Chondrocyte (in vitro differentiated cells): ENCODE results near the gene INTS6. TPM values are rescaled to one million over a fixed set of nuclear protein-coding genes. Genes with fewer than 3 reads are reported as not detected.

Experiments used
- DNase-seq: peaks from one replicate; pipeline ENCODE4 v3.0.0; 2021; ENCODE audit warnings: mixed read lengths, low spot score
- H3K27ac Mint-ChIP-seq: one replicate; pipeline ENCODE4 v1.8.0; 2021; ENCODE audit warnings: mild to moderate bottlenecking, moderate library complexity, mixed read lengths; ENCODE audit not compliant: unreplicated experiment
- H3K27me3 Mint-ChIP-seq: 2 replicates; pipeline ENCODE4 v1.8.0; 2021; ENCODE audit warnings: low read depth, mixed read lengths
- H3K36me3 Mint-ChIP-seq: 2 replicates; pipeline ENCODE4 v1.8.0; 2021; ENCODE audit warnings: low read depth, mixed read lengths
- H3K4me1 Mint-ChIP-seq: 2 replicates; pipeline ENCODE4 v1.8.0; 2021; ENCODE audit warnings: low read depth, mild to moderate bottlenecking, mixed read lengths
- H3K4me3 Mint-ChIP-seq: one replicate; pipeline ENCODE4 v1.8.0; 2021; ENCODE audit warnings: mild to moderate bottlenecking, moderate library complexity, mixed read lengths; ENCODE audit not compliant: unreplicated experiment
- H3K9me3 Mint-ChIP-seq: 2 replicates; pipeline ENCODE4 v1.8.0; 2021; ENCODE audit warnings: low read depth, mixed read lengths
- total RNA-seq: library from RNA; stranded (reverse); gene quantifications from 3 replicates; pipeline ENCODE4 v1.2.1, GENCODE V29; 2021
- TF ChIP-seq, protein P1 (sequence below): fragments of 200-600 bp; sonication (generic); IDR thresholded peaks from 2 replicates; pipeline ENCODE4 v1.5.0; 2021; ENCODE audit warnings: antibody characterized with exemption, mild to moderate bottlenecking, moderate library complexity

Gene INTS6
- total RNA-seq, 1 donor from 2014 or later = 25.6 TPM

DNA sequence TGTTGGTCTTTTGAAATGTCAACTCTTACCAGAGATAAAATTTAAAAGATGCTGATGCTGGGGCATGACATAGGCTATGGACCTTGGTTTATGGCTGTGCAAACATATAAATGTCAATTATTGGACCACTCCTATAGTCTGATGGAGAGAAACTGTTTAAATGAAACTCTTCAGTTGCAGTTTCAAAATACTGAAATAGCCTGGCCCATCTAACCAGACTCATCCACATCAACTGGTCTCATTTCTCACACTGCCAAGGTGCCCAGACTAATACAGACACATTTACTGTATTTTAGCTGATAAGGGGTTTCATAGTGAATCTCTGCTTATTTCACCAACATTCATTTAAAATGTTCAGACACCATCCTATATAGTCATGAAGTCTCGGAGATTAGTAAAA is 93.5 kb downstream of the INTS6 start:
- Mint-ChIP-seq H3K9me3 (no peaks in the 10 kb centered on the region), H3K4me1 (peaks cover 6% of the 10 kb centered on the region), H3K27me3 (no peaks in the 10 kb centered on the region), H3K4me3 (no peak overlapping the region), H3K27ac (no peak overlapping the region), H3K36me3 (peaks cover 19% of the 10 kb centered on the region)
- no peak for DNase-seq
- TF ChIP-seq, protein P1, sequence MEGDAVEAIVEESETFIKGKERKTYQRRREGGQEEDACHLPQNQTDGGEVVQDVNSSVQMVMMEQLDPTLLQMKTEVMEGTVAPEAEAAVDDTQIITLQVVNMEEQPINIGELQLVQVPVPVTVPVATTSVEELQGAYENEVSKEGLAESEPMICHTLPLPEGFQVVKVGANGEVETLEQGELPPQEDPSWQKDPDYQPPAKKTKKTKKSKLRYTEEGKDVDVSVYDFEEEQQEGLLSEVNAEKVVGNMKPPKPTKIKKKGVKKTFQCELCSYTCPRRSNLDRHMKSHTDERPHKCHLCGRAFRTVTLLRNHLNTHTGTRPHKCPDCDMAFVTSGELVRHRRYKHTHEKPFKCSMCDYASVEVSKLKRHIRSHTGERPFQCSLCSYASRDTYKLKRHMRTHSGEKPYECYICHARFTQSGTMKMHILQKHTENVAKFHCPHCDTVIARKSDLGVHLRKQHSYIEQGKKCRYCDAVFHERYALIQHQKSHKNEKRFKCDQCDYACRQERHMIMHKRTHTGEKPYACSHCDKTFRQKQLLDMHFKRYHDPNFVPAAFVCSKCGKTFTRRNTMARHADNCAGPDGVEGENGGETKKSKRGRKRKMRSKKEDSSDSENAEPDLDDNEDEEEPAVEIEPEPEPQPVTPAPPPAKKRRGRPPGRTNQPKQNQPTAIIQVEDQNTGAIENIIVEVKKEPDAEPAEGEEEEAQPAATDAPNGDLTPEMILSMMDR = no peak

DNA sequence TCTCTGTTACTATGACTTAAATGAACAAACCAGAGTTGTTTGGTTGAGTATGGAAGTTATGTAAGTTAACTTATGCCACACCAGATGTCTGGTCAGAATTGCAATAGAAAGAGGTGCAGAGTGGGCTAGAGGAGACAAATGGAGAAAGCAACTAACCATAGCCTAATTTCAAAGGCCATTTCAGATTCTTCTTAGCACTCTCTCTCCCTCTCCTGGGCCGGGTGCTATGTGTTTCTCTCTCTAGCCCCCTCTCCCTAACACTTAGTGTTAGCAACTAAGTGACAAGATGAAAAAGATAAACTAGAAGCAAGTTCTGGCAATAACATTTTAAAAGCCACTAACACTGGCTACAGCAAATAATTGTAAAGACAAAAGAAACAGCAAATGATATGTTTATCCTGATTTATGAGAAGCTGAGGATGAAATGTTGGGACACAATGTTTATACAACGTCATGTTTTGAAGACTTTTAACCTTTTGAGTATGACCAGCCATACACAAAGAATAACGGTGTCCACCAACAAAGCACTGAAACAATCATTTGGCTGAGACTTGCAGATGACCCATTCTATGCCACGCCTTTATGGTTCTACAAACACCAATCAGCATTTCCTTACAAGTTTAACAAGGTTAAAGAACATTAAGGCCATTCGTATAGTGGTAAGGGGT is 94.8 kb downstream of the INTS6 start:
- no peak for DNase-seq
- Mint-ChIP-seq H3K27ac (no peak overlapping the region), H3K27me3 (no peaks in the 10 kb centered on the region), H3K9me3 (no peaks in the 10 kb centered on the region), H3K36me3 (peaks cover 15% of the 10 kb centered on the region), H3K4me1 (peaks cover 13% of the 10 kb centered on the region), H3K4me3 (no peak overlapping the region)
- TF ChIP-seq, protein P1 = no peak

DNA sequence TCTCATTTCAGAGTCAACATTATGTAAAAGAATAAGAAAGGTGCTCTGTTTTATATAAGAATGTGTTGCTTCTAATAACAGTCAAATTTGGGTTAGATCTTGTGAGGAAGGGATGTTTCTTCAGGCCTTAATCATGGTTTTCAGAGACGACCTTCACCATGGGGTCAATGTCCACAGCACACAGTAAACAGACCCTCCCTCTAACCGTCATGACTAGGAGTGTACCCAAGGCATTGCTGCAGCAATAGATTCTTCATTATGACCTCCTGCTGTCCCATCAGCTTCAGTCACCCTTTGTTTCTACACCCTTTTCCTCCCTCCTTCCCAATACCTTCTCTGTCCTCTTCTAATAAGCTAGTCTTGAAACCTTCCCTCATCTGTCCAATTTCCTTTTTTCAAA is 97.6 kb downstream of the INTS6 start:
- DNase-seq = no peak
- H3K9me3 Mint-ChIP-seq = no peaks in the 10 kb centered on the region
- H3K4me1 Mint-ChIP-seq = peaks cover 8% of the 10 kb centered on the region
- TF ChIP-seq, protein P1 = no peak
- H3K27me3 Mint-ChIP-seq = no peaks in the 10 kb centered on the region
- H3K4me3 Mint-ChIP-seq = no peak overlapping the region
- H3K36me3 Mint-ChIP-seq = peaks cover 1% of the 10 kb centered on the region
- no peak overlapping the region for H3K27ac Mint-ChIP-seq

DNA sequence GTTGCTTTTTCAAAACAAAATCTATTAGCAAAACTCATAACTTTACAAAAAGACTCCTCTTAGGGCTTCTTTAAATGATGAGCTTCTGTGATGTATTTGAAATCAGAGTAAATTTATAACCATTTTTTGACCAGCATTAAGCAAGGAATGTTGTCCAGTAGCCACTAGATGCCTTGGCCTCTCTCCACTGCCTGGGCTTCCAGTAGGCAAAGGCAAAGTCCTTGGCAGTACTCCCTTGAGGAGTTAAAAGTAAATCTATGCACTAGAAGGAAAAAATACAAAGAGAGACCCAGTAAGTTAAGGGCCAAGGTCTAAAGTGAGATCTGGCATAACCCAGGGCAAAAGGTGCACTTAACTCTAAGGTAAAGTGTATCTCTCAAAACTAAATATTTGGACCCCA is 103.8 kb downstream of the INTS6 start:
- TF ChIP-seq, protein P1 = no peak
- Mint-ChIP-seq H3K36me3 (peaks cover 2% of the 10 kb centered on the region), H3K27ac (no peak overlapping the region), H3K4me1 (peaks cover 8% of the 10 kb centered on the region), H3K9me3 (no peaks in the 10 kb centered on the region), H3K4me3 (no peak overlapping the region), H3K27me3 (no peaks in the 10 kb centered on the region)
- no peak for DNase-seq

DNA sequence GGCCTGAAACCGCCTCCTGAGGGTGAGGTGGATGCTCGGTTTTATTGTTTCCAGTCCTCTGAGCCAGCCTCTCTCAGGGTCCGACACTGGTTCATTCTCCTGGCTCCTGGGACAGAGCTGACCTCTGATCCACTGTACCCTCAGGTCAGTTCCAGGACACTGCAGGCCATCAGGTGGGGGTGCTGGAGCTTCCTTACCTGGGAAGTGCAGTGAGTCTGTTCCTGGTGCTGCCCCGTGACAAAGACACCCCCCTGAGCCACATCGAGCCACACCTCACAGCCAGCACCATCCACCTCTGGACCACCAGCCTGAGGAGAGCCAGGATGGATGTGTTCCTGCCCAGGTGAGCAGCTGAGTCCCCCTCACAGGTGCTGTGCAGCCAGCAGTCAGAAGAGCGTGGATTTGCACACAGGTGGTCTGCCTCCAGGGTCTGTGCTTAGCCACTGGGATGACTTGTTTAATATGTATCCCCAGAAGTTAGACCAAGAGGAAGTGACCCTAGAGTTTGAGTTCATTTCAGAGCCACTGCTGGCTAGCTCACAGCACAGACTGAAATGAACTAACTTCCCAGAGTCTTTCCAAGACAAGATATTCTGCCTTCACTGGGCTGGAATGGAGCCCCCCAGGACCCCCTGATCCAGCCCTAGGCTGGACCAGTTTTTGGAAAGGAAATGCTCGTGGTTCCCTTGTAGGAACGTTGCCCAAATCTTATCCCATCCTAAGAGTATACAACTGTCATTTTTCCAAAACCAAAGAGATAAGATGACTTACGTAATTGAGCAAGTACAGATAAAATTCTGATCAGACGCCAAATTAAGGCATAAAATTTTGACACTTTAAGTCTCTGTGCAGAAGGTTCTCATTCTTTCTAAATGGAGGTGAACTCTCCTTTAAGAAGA is 104.5 kb downstream of the INTS6 start:
- H3K27ac Mint-ChIP-seq = no peak overlapping the region
- no peak for DNase-seq
- no peak overlapping the region for H3K4me3 Mint-ChIP-seq
- TF ChIP-seq, protein P1 = no peak
- peaks cover 2% of the 10 kb centered on the region for H3K36me3 Mint-ChIP-seq
- peaks cover 3% of the 10 kb centered on the region for H3K4me1 Mint-ChIP-seq
- no peaks in the 10 kb centered on the region for H3K9me3 Mint-ChIP-seq
- H3K27me3 Mint-ChIP-seq = no peaks in the 10 kb centered on the region
